ENCODE results near the gene IKBKG.

GRCh38 chrX:154603438-154604430, 56.3 kb downstream of the IKBKG start:
- TF ChIP-seq POLR2AphosphoS5 (IDR thresholded peaks at IDR 0.05; ENCODE audit: low read depth, low read length): no peak
- no peak for TF ChIP-seq POLR2A (IDR thresholded peaks at IDR 0.05; ENCODE audit: low read depth, low read length)
- no peak for TF ChIP-seq TAF1 (IDR thresholded peaks at IDR 0.05; ENCODE audit: low read depth, low read length)
- TF ChIP-seq SPI1 (IDR thresholded peaks at IDR 0.05; ENCODE audit: low read depth, low read length): no peak

Measured in GM12891 (cell line).